GM13976 (cell line): ENCODE measurements around the gene CAPZB.
A peak's percentile ranks its signal among the peaks of the same experiment; 100 is the strongest.

Source experiments
- DNase-seq: peaks from one replicate; pipeline ENCODE4 v3.0.0; 2012; ENCODE audit warnings: low spot score
- CTCF ChIP-seq: IDR thresholded peaks from 2 replicates; pipeline ENCODE4 v1.5.1; 2012; ENCODE audit warnings: borderline replicate concordance, mild to moderate bottlenecking; ENCODE audit not compliant: insufficient read depth; ENCODE audit errors: extremely low read depth, missing control alignments, control extremely low read depth
- in situ Hi-C: fragments of 300-500 bp; cut with MboI; formaldehyde crosslinking; loops from one replicate; pipeline ENCODE4 v1.12.0; 2022; ENCODE audit warnings: low sequenced_read_pairs, mixed read lengths, inconsistent platforms; ENCODE audit not compliant: unreplicated experiment

Gene CAPZB

GRCh38 chr1:19376428-19377372 lies 108.6 kb downstream of the CAPZB start:
- no peak for TF ChIP-seq CTCF
- in situ Hi-C loops: loop anchor here (25.0 kb wide), 1 partner anchor 211 kb away; a partner anchor contains a TSS
- no peak for DNase-seq

- in situ Hi-C loops: loop anchor here (25.0 kb wide), 1 partner anchor 211 kb away; a partner anchor contains a TSS
- TF ChIP-seq CTCF: no peak
Observed at GRCh38 chr1:19375631-19376400, 109.5 kb downstream of the CAPZB start.

GRCh38 chr1:19374926-19375325 lies 110.4 kb downstream of the CAPZB start:
- in situ Hi-C loops: loop anchor here (25.0 kb wide), 1 partner anchor 212 kb away; a partner anchor contains a TSS
- DNase-seq: no peak
- TF ChIP-seq CTCF: no peak

More at GRCh38 chr1:19375631-19376400, 109.5 kb downstream of the CAPZB start:
- no peak for DNase-seq

GRCh38 chr1:19374083-19374801 lies 111.1 kb downstream of the CAPZB start:
- TF ChIP-seq CTCF: peak; percentile 10
- peak; percentile 54 for DNase-seq
- in situ Hi-C loops: no loop called here

- in situ Hi-C loops: no loop called here
- DNase-seq: no peak
- TF ChIP-seq CTCF: no peak
Observed at GRCh38 chr1:19373211-19374082, 111.9 kb downstream of the CAPZB start.
